ENCODE data around the gene SPRING1. TPM values are rescaled to one million over a fixed set of nuclear protein-coding genes. Genes with fewer than 3 reads are reported as not detected.
A peak's percentile ranks its signal among the peaks of the same experiment; 100 is the strongest.

The SPRING1 gene
- total and polyA plus RNA-seq, 2 donors (not counting 1 experiment from before 2014, with no cell fraction given), result 12.9 to 43.7 TPM

GRCh38 chr12:116695464-116695725, 42.5 kb downstream of the SPRING1 start:
- Histone ChIP-seq H3K4me1 (ENCODE audit: control insufficient read depth in 2 of 2, insufficient read depth in 2 of 2, low read length in 2 of 2) (peaks cover 39 to 42% of the 10 kb centered on the region in 2 donors), H3K4me2 (replicated peaks; ENCODE audit: low read depth, low read length, poor library complexity, severe bottlenecking) (peak overlapping the region; percentile 80), H3K27me3 (replicated peaks in 1 of 4; ENCODE audit: control extremely low read depth in 1 of 4, control insufficient read depth in 3 of 4, insufficient read depth in 4 of 4, low read length in 3 of 4) (peaks cover 0 to 43% (median 18%) of the 10 kb centered on the region in 4 experiments), H3K36me3 (replicated peaks in 1 of 2; ENCODE audit: control extremely low read depth in 1 of 2, control insufficient read depth in 1 of 2, extremely low read depth in 1 of 2, insufficient read depth in 2 of 2, low read length in 1 of 2) (no peaks in the 10 kb centered on the region), H4K20me1 (ENCODE audit: control insufficient read depth, insufficient read depth, low read length, poor library complexity, severe bottlenecking) (no peaks in the 10 kb centered on the region), H3K9me3 (ENCODE audit: control extremely low read depth in 1 of 3, control insufficient read depth in 2 of 3, insufficient read depth in 1 of 3, low read length in 2 of 3) (peaks cover 0 to 3% (median 0%) of the 10 kb centered on the region in 3 donors), H3K27ac (ENCODE audit: low read length in 2 of 2) (no peak overlapping the region), H3K79me2 (ENCODE audit: control insufficient read depth, insufficient read depth, low read length) (no peaks in the 10 kb centered on the region), H2AFZ (ENCODE audit: insufficient read depth, low read depth, low read length, poor library complexity, severe bottlenecking) (peak overlapping the region; percentile 4), H3K9ac (ENCODE audit: low read length) (peak overlapping the region; percentile 42), H3K4me3 (ENCODE audit: control extremely low read depth in 1 of 5, extremely low read depth in 1 of 5, insufficient read depth in 1 of 5, low read depth in 2 of 5, low read length in 4 of 5) (peak overlapping the region in 2 of 5 experiments; percentile 10 to 37)
- TF ChIP-seq EZH2 (IDR thresholded peaks at IDR 0.05; ENCODE audit: borderline replicate concordance, insufficient read depth, low read depth, low read length, poor library complexity, severe bottlenecking), result no peak
- no peak overlapping the region for H3K27ac Mint-ChIP-seq
- DNase-seq (no peak), ATAC-seq (ENCODE audit: low read depth) (no peak)
- CTCF ChIA-PET, result interaction anchor here (3.5 kb wide), 1 partner anchor 9 kb away, joined by 12 read pairs; no protein-coding TSS in a partner anchor
- no peaks in the 10 kb centered on the region for H3K9me3 Mint-ChIP-seq (ENCODE audit: insufficient read depth)
- WGBS (ENCODE audit: insufficient coverage), result 0% methylated on average over 2 of the region's 3 CpGs
- POLR2A ChIA-PET, result no interaction called here
- H3K4me3 Mint-ChIP-seq, result peak overlapping the region; percentile 86
- H3K4me1 Mint-ChIP-seq, result peaks cover 40% of the 10 kb centered on the region
- intact Hi-C loops (cut with micrococcal nuclease), result no loop called here
- H3K27me3 Mint-ChIP-seq, result peaks cover 41% of the 10 kb centered on the region

- 20% methylated on average over 19 of the region's 22 CpGs for WGBS (ENCODE audit: insufficient coverage)
- H3K27me3 Mint-ChIP-seq, result peaks cover 41% of the 10 kb centered on the region
- H3K4me3 Mint-ChIP-seq, result peak overlapping the region; percentile 86
These were observed 43.0 kb downstream of the SPRING1 start for GRCh38 chr12:116694653-116695463.

More at GRCh38 chr12:116694653-116695463, 43.0 kb downstream of the SPRING1 start:
- H2AFZ ChIP-seq (ENCODE audit: insufficient read depth, low read depth, low read length, poor library complexity, severe bottlenecking), result peak overlapping the region; percentile 6
- peaks cover 40 to 45% of the 10 kb centered on the region in 2 donors for H3K4me1 ChIP-seq (ENCODE audit: control insufficient read depth in 2 of 2, insufficient read depth in 2 of 2, low read length in 2 of 2)
- H3K4me3 ChIP-seq (ENCODE audit: control extremely low read depth in 1 of 5, extremely low read depth in 1 of 5, insufficient read depth in 1 of 5, low read depth in 2 of 5, low read length in 4 of 5), result peak overlapping the region in 2 of 5 experiments; percentile 10 to 37
- Mint-ChIP-seq H3K9me3 (ENCODE audit: insufficient read depth) (no peaks in the 10 kb centered on the region), H3K4me1 (peaks cover 40% of the 10 kb centered on the region), H3K27ac (no peak overlapping the region)
- ChIA-PET POLR2A (no interaction called here), CTCF (interaction anchor here (3.5 kb wide), 1 partner anchor 9 kb away, joined by 12 read pairs; no protein-coding TSS in a partner anchor)
- H3K9ac ChIP-seq (ENCODE audit: low read length), result peak overlapping the region; percentile 42
- DNase-seq (peak; percentile 29), ATAC-seq (ENCODE audit: low read depth) (peak; percentile 33)
- intact Hi-C loops (cut with micrococcal nuclease), result no loop called here
- H3K9me3 ChIP-seq (ENCODE audit: control extremely low read depth in 1 of 3, control insufficient read depth in 2 of 3, insufficient read depth in 1 of 3, low read length in 2 of 3), result peaks cover 0 to 3% (median 0%) of the 10 kb centered on the region in 3 donors
- peak overlapping the region; percentile 80 for H3K4me2 ChIP-seq (replicated peaks; ENCODE audit: low read depth, low read length, poor library complexity, severe bottlenecking)
- H3K36me3 ChIP-seq (replicated peaks in 1 of 2; ENCODE audit: control extremely low read depth in 1 of 2, control insufficient read depth in 1 of 2, extremely low read depth in 1 of 2, insufficient read depth in 2 of 2, low read length in 1 of 2), result no peaks in the 10 kb centered on the region
- no peak for TF ChIP-seq CTCF (IDR thresholded peaks at IDR 0.05)
- no peak for TF ChIP-seq EZH2 (IDR thresholded peaks at IDR 0.05; ENCODE audit: borderline replicate concordance, insufficient read depth, low read depth, low read length, poor library complexity, severe bottlenecking)
- peaks cover 0 to 43% (median 22%) of the 10 kb centered on the region in 4 experiments for H3K27me3 ChIP-seq (replicated peaks in 1 of 4; ENCODE audit: control extremely low read depth in 1 of 4, control insufficient read depth in 3 of 4, insufficient read depth in 4 of 4, low read length in 3 of 4)
- no peaks in the 10 kb centered on the region for H4K20me1 ChIP-seq (ENCODE audit: control insufficient read depth, insufficient read depth, low read length, poor library complexity, severe bottlenecking)
- no peaks in the 10 kb centered on the region for H3K79me2 ChIP-seq (ENCODE audit: control insufficient read depth, insufficient read depth, low read length)
- H3K27ac ChIP-seq (ENCODE audit: low read length in 2 of 2), result no peak overlapping the region

Data from B cell (primary cell).